GM12892 (cell line): Measurements from ENCODE around the gene FSIP1.

Source experiments
- POLR2A ChIP-seq: IDR thresholded peaks from 2 replicates; pipeline ENCODE4 v1.6.1; 2011; ENCODE audit warnings: low read depth, low read length, control low read depth
- POLR2AphosphoS5 ChIP-seq: IDR thresholded peaks from 2 replicates; pipeline ENCODE4 v1.6.1; 2011; ENCODE audit warnings: low read depth, low read length, control low read depth
- TAF1 ChIP-seq: IDR thresholded peaks from 2 replicates; pipeline ENCODE4 v1.6.1; 2011; ENCODE audit warnings: low read depth, mild to moderate bottlenecking, control low read depth, low read length, borderline replicate concordance

GRCh38 chr15:39756806-39757522, 25.7 kb downstream of the FSIP1 start:
- no peak for TF ChIP-seq TAF1
- no peak for TF ChIP-seq POLR2A
- no peak for TF ChIP-seq POLR2AphosphoS5
